H1 (cell line): ENCODE data around the gene KCTD2. TPM values are rescaled to one million over a fixed set of nuclear protein-coding genes. Genes with fewer than 3 reads are reported as not detected.

ENCODE experiments used
- CTCF ChIA-PET: fragments of 300-600 bp; sonication (Branson Sonifier 250); formaldehyde crosslinking; loops from one replicate; lab custom pipeline; 2021; ENCODE audit not compliant: partially characterized antibody; lab: Charles Lee
- POLR2A ChIA-PET: fragments of 300-600 bp; sonication (Branson Sonifier 250); formaldehyde crosslinking; loops from one replicate; lab custom pipeline; 2021; ENCODE audit warnings: inconsistent platforms; ENCODE audit not compliant: partially characterized antibody; lab: Charles Lee
- DNase-seq, 2 experiments: peaks; one replicate each; pipeline versions ENCODE4 v3.0.0 to v3.0.0-alpha.2; 2010 to 2022; ENCODE audit warnings: low spot score in 2 of 2, low read depth in 1 of 2, mixed read lengths in 1 of 2
- FAIRE-seq: peaks from 2 replicates; lab custom pipeline; 2011; peaks lifted over from hg19 to GRCh38; lab: Jason Lieb, UNC
- H2AFZ ChIP-seq: 2 replicates; pipeline ENCODE4 v1.8.1; 2012; ENCODE audit warnings: low read length, inconsistent platforms
- H2AK5ac ChIP-seq: 2 replicates; pipeline ENCODE4 v1.6.1; 2013; ENCODE audit warnings: low read depth, low read length
- H2BK120ac ChIP-seq: replicated peaks from 2 replicates; pipeline ENCODE3; 2013; ENCODE audit warnings: low read depth, low read length, inconsistent platforms
- H2BK12ac ChIP-seq: 2 replicates; pipeline ENCODE4 v1.6.1; 2013; ENCODE audit warnings: low read depth, low read length
- H2BK15ac ChIP-seq: 2 replicates; pipeline ENCODE4 v1.6.1; 2013; ENCODE audit warnings: low read length
- H2BK20ac ChIP-seq: 2 replicates; pipeline ENCODE4 v1.6.1; 2013; ENCODE audit warnings: low read length
- H2BK5ac ChIP-seq: 2 replicates; pipeline ENCODE4 v1.6.1; 2013; ENCODE audit warnings: low read depth, low read length
- H3K14ac ChIP-seq: 2 replicates; pipeline ENCODE4 v1.6.1; 2013; ENCODE audit warnings: inconsistent platforms; ENCODE audit not compliant: insufficient read length
- H3K18ac ChIP-seq: 2 replicates; pipeline ENCODE4 v1.6.1; 2013; ENCODE audit warnings: low read length; ENCODE audit errors: extremely low read depth
- H3K23ac ChIP-seq: 2 replicates; pipeline ENCODE4 v1.6.1; 2013; ENCODE audit warnings: inconsistent platforms; ENCODE audit not compliant: insufficient read length
- H3K23me2 ChIP-seq: 2 replicates; pipeline ENCODE4 v1.6.1; 2013; ENCODE audit warnings: low read depth, low read length
- H3K27ac ChIP-seq: 2 replicates; pipeline ENCODE4 v1.6.1; 2011; ENCODE audit warnings: low read depth, low read length, inconsistent platforms
- H3K27me3 ChIP-seq, 4 experiments: replicated peaks in 1 of 4; 1 replicate in 1 of 4; 2 replicates in 3 of 4; pipeline versions ENCODE4 v1.6.1 to v1.8.1; 2011 to 2013; ENCODE audit warnings: low read length in 3 of 4, mild to moderate bottlenecking in 3 of 4, inconsistent platforms in 2 of 4, mixed read lengths in 2 of 4, moderate library complexity in 1 of 4; ENCODE audit not compliant: control insufficient read depth in 3 of 4, insufficient read depth in 3 of 4; ENCODE audit errors: extremely low read depth in 1 of 4
- H3K36me3 ChIP-seq, 4 experiments: 2 replicates each; pipeline versions ENCODE4 v1.6.1 to v1.8.1; 2011 to 2013; ENCODE audit warnings: mild to moderate bottlenecking in 4 of 4, low read length in 3 of 4, moderate library complexity in 2 of 4, control low read depth in 1 of 4, inconsistent platforms in 1 of 4; ENCODE audit not compliant: insufficient read depth in 4 of 4, control insufficient read depth in 2 of 4
- H3K4ac ChIP-seq: replicated peaks from 2 replicates; pipeline ENCODE3; 2013; ENCODE audit warnings: low read length, low read depth, mixed read lengths, inconsistent platforms; ENCODE audit not compliant: insufficient read length
- H3K4me1 ChIP-seq, 4 experiments: replicated peaks in 1 of 4; 1 replicate in 1 of 4; 2 replicates in 3 of 4; pipeline versions ENCODE4 v1.6.1 to v1.8.1; 2011 to 2013; ENCODE audit warnings: low read length in 3 of 4, inconsistent platforms in 2 of 4, mixed read lengths in 1 of 4; ENCODE audit not compliant: insufficient read depth in 4 of 4, control insufficient read depth in 3 of 4
- H3K4me2 ChIP-seq, 2 experiments: 2 replicates each; pipeline versions ENCODE4 v1.6.1 to v1.8.1; 2011 to 2013; ENCODE audit warnings: low read depth in 2 of 2, low read length in 2 of 2, control low read depth in 1 of 2, inconsistent platforms in 1 of 2, mild to moderate bottlenecking in 1 of 2; ENCODE audit not compliant: insufficient read depth in 1 of 2
- H3K4me3 ChIP-seq, 4 experiments: fragments of 200-600, 300-600 bp in 1 of 4; sonication (generic), shearing (Covaris generic), sonication (Bioruptor Twin) in 1 of 4; 2 replicates each; pipeline versions ENCODE4 v1.5.1 to v1.8.1; 2011 to 2016; ENCODE audit warnings: low read length in 4 of 4, low read depth in 3 of 4, control low read depth in 2 of 4, inconsistent platforms in 2 of 4, mild to moderate bottlenecking in 2 of 4, mixed read lengths in 1 of 4, moderate library complexity in 1 of 4; ENCODE audit not compliant: insufficient read depth in 2 of 4; ENCODE audit errors: extremely low read depth in 1 of 4
- H3K56ac ChIP-seq: replicated peaks from 2 replicates; pipeline ENCODE3; 2013; ENCODE audit warnings: low read depth, mild to moderate bottlenecking, mixed read lengths, low read length, inconsistent platforms; ENCODE audit not compliant: insufficient read length
- H3K79me1 ChIP-seq: 2 replicates; pipeline ENCODE4 v1.6.1; 2013; ENCODE audit warnings: low read depth, low read length, control low read depth
- H3K79me2 ChIP-seq, 2 experiments: 2 replicates each; pipeline versions ENCODE4 v1.6.1 to v1.8.1; 2012 to 2013; ENCODE audit warnings: low read length in 2 of 2, mild to moderate bottlenecking in 2 of 2, inconsistent platforms in 1 of 2; ENCODE audit not compliant: insufficient read depth in 2 of 2, control insufficient read depth in 1 of 2
- H3K9ac ChIP-seq, 4 experiments: replicated peaks in 1 of 4; 1 replicate in 1 of 4; 2 replicates in 3 of 4; pipeline versions ENCODE4 v1.6.1 to v1.8.1; 2011 to 2013; ENCODE audit warnings: low read depth in 3 of 4, low read length in 3 of 4, control low read depth in 2 of 4, mild to moderate bottlenecking in 2 of 4, moderate library complexity in 2 of 4, inconsistent platforms in 1 of 4; ENCODE audit errors: extremely low read depth in 1 of 4
- H3K9me3 ChIP-seq, 2 experiments: 2 replicates each; pipeline versions ENCODE4 v1.6.1 to v1.8.1; 2012 to 2013; ENCODE audit warnings: mild to moderate bottlenecking in 2 of 2, moderate library complexity in 2 of 2, control low read depth in 1 of 2, inconsistent platforms in 1 of 2, low read depth in 1 of 2, low read length in 1 of 2, mixed read lengths in 1 of 2; ENCODE audit not compliant: insufficient read depth in 2 of 2
- H4K20me1 ChIP-seq, 2 experiments: replicated peaks in 1 of 2; 2 replicates each; pipeline versions ENCODE3 to v1.8.1; 2011 to 2013; ENCODE audit warnings: inconsistent platforms in 2 of 2, low read length in 2 of 2, mild to moderate bottlenecking in 1 of 2; ENCODE audit not compliant: insufficient read depth in 2 of 2, control insufficient read depth in 1 of 2
- H4K5ac ChIP-seq: 2 replicates; pipeline ENCODE4 v1.6.1; 2013; ENCODE audit warnings: low read length, low read depth, mixed read lengths, inconsistent platforms; ENCODE audit not compliant: insufficient read length
- H4K8ac ChIP-seq: 2 replicates; pipeline ENCODE4 v1.8.0; 2013; ENCODE audit warnings: mild to moderate bottlenecking, moderate library complexity, low read length, inconsistent platforms; ENCODE audit not compliant: insufficient read depth; ENCODE audit errors: extremely low read depth
- H4K91ac ChIP-seq: replicated peaks from 2 replicates; pipeline ENCODE3; 2013; ENCODE audit warnings: low read length, mixed read lengths, inconsistent platforms; ENCODE audit not compliant: insufficient read length
- BACH1 ChIP-seq: IDR thresholded peaks from 2 replicates; pipeline ENCODE4 v1.6.1; 2012; ENCODE audit warnings: low read length, improper control_type of control experiment
- CBX5 ChIP-seq: fragments of 300-800, 300-1000 bp; sonication (generic); IDR thresholded peaks from 2 replicates; pipeline ENCODE4 v1.7.1; 2016; ENCODE audit warnings: antibody characterized with exemption, low read length, low read depth
- CEBPB ChIP-seq: IDR thresholded peaks from 2 replicates; pipeline ENCODE4 v1.6.1; 2012; ENCODE audit warnings: low read depth, low read length
- EZH2 ChIP-seq: fragments of 200-600 bp; sonication (generic); IDR thresholded peaks from 2 replicates; pipeline ENCODE4 v1.7.1; 2012; ENCODE audit warnings: low read depth, mild to moderate bottlenecking, moderate library complexity, low read length, inconsistent platforms; ENCODE audit not compliant: severe bottlenecking
- GTF2F1 ChIP-seq: IDR thresholded peaks from 2 replicates; pipeline ENCODE4 v1.6.1; 2012; ENCODE audit warnings: low read depth, low read length, improper control_type of control experiment, borderline replicate concordance
- HDAC6 ChIP-seq: IDR thresholded peaks from one replicate; pipeline ENCODE4 v1.7.1; 2012; ENCODE audit warnings: low read depth, mild to moderate bottlenecking, inconsistent platforms, low read length, moderate library complexity
- NRF1 ChIP-seq: IDR thresholded peaks from 2 replicates; pipeline ENCODE4 v1.6.1; 2011; ENCODE audit warnings: mild to moderate bottlenecking, low read depth, low read length, improper control_type of control experiment
- POU5F1 ChIP-seq: IDR thresholded peaks from 2 replicates; pipeline ENCODE4 v1.6.1; 2011; ENCODE audit warnings: low read depth, mild to moderate bottlenecking, low read length, moderate library complexity
- RBBP5 ChIP-seq: IDR thresholded peaks from 2 replicates; pipeline ENCODE4 v1.7.1; 2012; ENCODE audit warnings: low read depth, mild to moderate bottlenecking, inconsistent platforms, low read length, moderate library complexity, borderline replicate concordance
- RFX5 ChIP-seq: IDR thresholded peaks from 2 replicates; pipeline ENCODE4 v1.6.1; 2011; ENCODE audit warnings: low read depth, low read length, improper control_type of control experiment, borderline replicate concordance
- SP2 ChIP-seq: IDR thresholded peaks from 2 replicates; pipeline ENCODE4 v1.6.1; 2012; ENCODE audit warnings: mild to moderate bottlenecking, low read length, inconsistent platforms
- SRF ChIP-seq: IDR thresholded peaks from 2 replicates; pipeline ENCODE4 v1.6.1; 2011; ENCODE audit warnings: mild to moderate bottlenecking, low read depth, low read length, moderate library complexity
- SUZ12 ChIP-seq: fragments of 200-600 bp; sonication (generic); IDR thresholded peaks from 2 replicates; pipeline ENCODE4 v1.6.1; 2012; ENCODE audit warnings: mild to moderate bottlenecking, inconsistent platforms, low read length, moderate library complexity, mixed read lengths
- TAF7 ChIP-seq: optimal IDR thresholded peaks from 2 replicates; pipeline ENCODE3; 2011; ENCODE audit warnings: low read depth, mild to moderate bottlenecking, inconsistent platforms, low read length, moderate library complexity, borderline replicate concordance
- TEAD4 ChIP-seq: IDR thresholded peaks from 2 replicates; pipeline ENCODE4 v1.6.1; 2012; ENCODE audit warnings: low read depth, low read length, inconsistent platforms, mixed read lengths
- WGBS, 2 experiments: shearing (Covaris generic) in 1 of 2; methylation state at CpG; one replicate each; pipeline versions ENCODE4 v1.1.6 to v1.1.7; 2013 to 2015; ENCODE audit warnings: low lambda C conversion rate in 2 of 2, mixed read lengths in 2 of 2, inconsistent platforms in 1 of 2, low coverage in 1 of 2, missing lambda C conversion rate in 1 of 2; ENCODE audit not compliant: insufficient replicate concordance in 2 of 2, insufficient coverage in 1 of 2, insufficient read length in 1 of 2; ENCODE audit errors: extremely low coverage in 1 of 2, missing lambda C conversion rate in 1 of 2; 5-methylcytosine and 5-hydroxymethylcytosine counted together
- polyA plus RNA-seq, 7 experiments: library from polyadenylated mRNA; depleted of rRNA in 3 of 7; stranded (reverse) in 5 of 7; unstranded in 2 of 7; fragments of >200 nt in 5 of 7; fragments of 200-250 nt in 2 of 7; gene quantifications; 1 replicate in 5 of 7; 2 replicates in 1 of 7; 4 replicates in 1 of 7; pipeline versions ENCODE4 v1.2.1 to v1.2.3, GENCODE V29; 2011 to 2013; ENCODE audit warnings: missing spikeins in 2 of 7, mixed read lengths in 2 of 7
- total RNA-seq: library from RNA; stranded (reverse); fragmentation: NEBNext Ultra II Directional; extraction: Animal tissue kit (Norgen Biotek cat#: 25700); gene quantifications from 2 replicates; pipeline ENCODE4 v1.2.1, GENCODE V29; 2021

Gene KCTD2
- total and polyA plus RNA-seq, 2 of the 8 experiments (the other 6 are each of a cell fraction or from before 2014, with no cell fraction given), result 33.7 to 36.8 TPM

DNA sequence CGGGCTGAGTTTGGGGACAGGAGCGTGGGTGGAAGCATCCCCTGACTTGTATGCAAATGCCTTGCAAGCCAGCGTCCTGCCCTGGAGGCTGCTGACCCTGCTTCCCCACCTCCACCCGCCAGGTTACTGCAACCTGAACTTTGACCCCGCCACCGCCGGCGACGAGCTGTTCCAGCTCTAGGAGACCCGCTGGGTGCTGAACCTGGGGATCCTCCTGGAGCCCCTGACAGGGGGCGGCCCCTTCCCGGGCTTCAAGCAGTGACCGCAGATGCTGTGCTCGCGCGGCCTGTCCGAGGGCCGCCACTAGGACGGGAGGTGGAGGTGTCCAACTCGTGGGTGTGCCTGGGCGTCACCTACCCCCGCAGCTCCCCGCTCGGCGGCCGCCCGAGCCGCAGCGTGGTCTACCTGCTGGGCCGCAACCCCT is 30.1 kb downstream of the KCTD2 start:
- no peak overlapping the region for H2BK20ac ChIP-seq
- no peak overlapping the region for H3K4ac ChIP-seq
- H3K79me1 ChIP-seq, result no peaks in the 10 kb centered on the region
- H4K8ac ChIP-seq, result peak overlapping the region; percentile 5; the same call in 1 of the 2 replicates
- no peaks in the 10 kb centered on the region for H3K36me3 ChIP-seq
- H3K27me3 ChIP-seq, result no peaks in the 10 kb centered on the region
- H4K91ac ChIP-seq, result peak overlapping the region; percentile 81
- H3K18ac ChIP-seq, result no peak overlapping the region
- no peaks in the 10 kb centered on the region for H3K9me3 ChIP-seq
- no peak overlapping the region for H2AFZ ChIP-seq
- H3K79me2 ChIP-seq, result no peaks in the 10 kb centered on the region
- FAIRE-seq (no peak), DNase-seq (no peak)
- CTCF ChIA-PET, result interaction anchor here (0.8 to 7.6 kb wide), 9 partner anchors 10 to 43 kb away, joined by 3 to 45 read pairs (median 5); partner anchors contain the start of gene SLC16A5
- no peak overlapping the region for H3K4me2 ChIP-seq
- H3K9ac ChIP-seq, result no peak overlapping the region
- H4K20me1 ChIP-seq, result no peaks in the 10 kb centered on the region
- no peak overlapping the region; a peak in 1 of 8 replicates for H3K4me3 ChIP-seq
- H2BK12ac ChIP-seq, result peak overlapping the region; percentile 80; the same call in 1 of the 2 replicates
- H3K4me1 ChIP-seq, result peaks cover 0 to 13% (median 5%) of the 10 kb centered on the region in 4 experiments; a peak in 4 of 7 replicates
- no peaks in the 10 kb centered on the region for H3K23me2 ChIP-seq
- H3K14ac ChIP-seq, result no peak overlapping the region
- H2AK5ac ChIP-seq, result no peak overlapping the region; the same call in 1 of the 2 replicates
- peak overlapping the region; percentile 56; the same call in 1 of the 2 replicates for H2BK5ac ChIP-seq
- H3K27ac ChIP-seq, result no peak overlapping the region
- no peak overlapping the region for H3K23ac ChIP-seq
- TF ChIP-seq EZH2, result no peak
- TF ChIP-seq SP2, result no peak
- no peak for TF ChIP-seq CEBPB
- no peak for TF ChIP-seq POU5F1
- TF ChIP-seq SRF, result no peak
- no peak for TF ChIP-seq TEAD4
- no peak for TF ChIP-seq HDAC6
- TF ChIP-seq TAF7, result no peak
- TF ChIP-seq SUZ12, result no peak
- no peak for TF ChIP-seq RBBP5
- no peak for TF ChIP-seq NRF1
- no peak for TF ChIP-seq RFX5
- TF ChIP-seq GTF2F1, result no peak
- TF ChIP-seq CBX5, result no peak
- no peak for TF ChIP-seq BACH1
- TF ChIP-seq, all 59 proteins: peak for 0
- Histone ChIP-seq H2BK15ac (peak overlapping the region; percentile 97; the same call in 1 of the 2 replicates), H4K5ac (peak overlapping the region; percentile 26), H3K56ac (no peak overlapping the region), H2BK120ac (no peak overlapping the region)
- POLR2A ChIA-PET, result interaction anchor here (1.1 to 4.4 kb wide), 3 partner anchors 10 to 41 kb away, joined by 3 to 25 read pairs (median 3); no protein-coding TSS in a partner anchor
- 80% methylated on average over 26 of the region's 30 CpGs; no CpG with 5 or more reads in 1 of the 2 experiments for WGBS, 2 experiments
